Measurements from ENCODE around the gene LRRC10B.
"Not testable (repeated sequence)": the region's sequence is repeated elsewhere in the genome, so short reads cannot be mapped to it uniquely, and the experiment has no call there.

Gene LRRC10B

DNA sequence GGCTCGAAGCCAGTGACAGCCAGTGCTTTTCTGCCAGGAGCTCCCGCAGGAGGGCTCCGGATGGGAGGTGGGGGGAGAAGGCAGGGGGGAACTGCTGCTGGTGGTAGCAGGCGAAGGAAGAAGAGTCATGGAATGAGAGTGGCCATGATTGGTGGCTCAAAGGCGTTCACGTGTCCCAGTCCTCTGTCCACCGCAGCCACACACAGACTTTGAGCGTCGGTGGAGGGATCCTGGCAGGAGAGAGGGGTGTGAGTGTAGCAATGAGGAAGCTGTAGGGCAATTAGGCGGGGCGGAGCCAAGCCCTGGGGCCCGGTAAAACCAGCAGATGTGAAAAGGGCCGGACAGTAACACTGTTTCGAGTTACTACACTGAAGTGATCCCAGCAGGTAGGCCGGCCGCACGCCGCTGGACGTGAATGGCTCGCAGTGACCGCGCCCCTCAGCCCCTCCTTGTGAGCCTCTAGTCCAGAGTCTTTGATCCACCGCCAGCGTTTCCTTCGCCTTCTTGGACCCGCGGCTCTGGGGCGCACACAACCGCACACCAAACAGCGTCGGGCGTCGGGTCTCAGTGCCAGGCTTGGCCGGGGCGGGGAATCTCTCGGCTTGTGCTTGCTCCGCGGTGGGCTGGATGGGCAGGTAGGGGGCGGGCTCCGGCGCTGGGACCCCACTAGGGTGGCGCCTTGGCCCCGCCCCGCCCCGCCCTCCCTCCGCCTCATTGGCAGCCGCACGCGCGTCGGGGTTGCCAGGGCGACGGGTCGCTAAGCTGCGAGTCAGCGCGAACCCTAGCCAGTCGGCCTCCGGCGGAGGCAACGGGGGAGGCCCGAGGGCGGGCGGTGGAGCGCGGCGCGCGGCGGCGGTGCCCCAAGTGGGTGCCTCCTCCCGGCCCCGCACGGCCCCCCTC is at the start of gene LRRC10B:
LRRC10B (plus strand) TSS at position 788 of the 900 bp plus-strand sequence. CDS start 250 bp downstream, outside the sequence.
- no peak for DNase-seq

DNA sequence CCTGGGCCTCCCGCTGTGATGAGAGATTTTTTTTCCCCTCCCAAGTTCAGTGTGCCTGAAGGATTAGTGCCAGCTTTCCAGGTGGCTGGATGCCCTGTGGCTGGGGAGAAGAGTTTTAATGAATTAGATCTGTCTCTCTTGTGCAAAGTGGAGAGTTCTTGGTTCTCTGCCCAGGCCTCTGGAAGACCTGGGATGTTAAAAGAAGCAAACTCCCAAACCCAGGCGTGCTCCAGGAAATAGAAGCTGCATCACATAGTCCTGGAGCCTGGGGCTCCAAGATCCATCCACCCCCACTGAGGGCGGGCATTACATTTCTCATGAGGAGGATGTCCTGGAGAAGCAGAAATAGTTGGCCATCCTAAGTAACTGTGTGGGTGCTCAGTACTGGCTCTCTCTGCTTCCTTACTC is 48.1 kb upstream of the LRRC10B start:
- DNase-seq: no peak

DNA sequence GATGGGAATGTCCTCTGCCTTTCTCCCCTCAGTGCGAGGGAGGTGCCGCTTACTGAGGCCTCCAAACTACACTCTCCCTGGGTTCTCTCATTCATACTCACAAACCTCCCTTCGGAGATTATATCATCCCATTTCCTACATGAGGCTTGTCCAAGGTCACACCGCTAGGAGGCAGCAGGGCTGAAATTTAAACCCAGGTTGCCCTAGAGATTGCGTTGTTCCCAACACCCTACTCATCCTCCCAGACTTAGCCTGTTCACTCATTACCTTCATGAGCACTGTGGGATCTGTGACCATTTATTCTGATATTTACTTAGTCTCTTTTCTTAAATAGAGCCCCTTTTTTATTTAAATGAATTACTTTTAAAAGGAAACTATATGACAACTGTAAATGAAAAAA is 47.6 kb upstream of the LRRC10B start:
- no peak for DNase-seq

DNA sequence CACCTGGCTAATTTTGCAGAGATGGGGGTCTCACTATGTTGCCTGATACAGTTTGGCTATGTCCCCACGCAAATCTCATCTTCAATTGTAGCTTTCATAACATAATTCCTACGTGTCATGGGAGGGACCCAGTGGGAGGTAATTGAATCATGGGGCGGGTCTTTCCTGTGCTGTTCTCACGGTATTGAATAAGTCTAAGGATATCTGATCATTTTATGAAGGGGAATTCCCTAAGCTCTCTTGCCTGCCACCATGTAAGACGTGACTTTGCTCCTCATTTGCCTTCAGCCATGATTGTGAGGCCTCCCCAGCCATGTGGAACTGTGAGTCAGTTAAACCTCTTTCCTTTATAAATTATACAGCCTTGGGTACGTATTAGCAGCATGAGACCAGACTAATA is 40.9 kb upstream of the LRRC10B start:
- DNase-seq: not testable (repeated sequence)

DNA sequence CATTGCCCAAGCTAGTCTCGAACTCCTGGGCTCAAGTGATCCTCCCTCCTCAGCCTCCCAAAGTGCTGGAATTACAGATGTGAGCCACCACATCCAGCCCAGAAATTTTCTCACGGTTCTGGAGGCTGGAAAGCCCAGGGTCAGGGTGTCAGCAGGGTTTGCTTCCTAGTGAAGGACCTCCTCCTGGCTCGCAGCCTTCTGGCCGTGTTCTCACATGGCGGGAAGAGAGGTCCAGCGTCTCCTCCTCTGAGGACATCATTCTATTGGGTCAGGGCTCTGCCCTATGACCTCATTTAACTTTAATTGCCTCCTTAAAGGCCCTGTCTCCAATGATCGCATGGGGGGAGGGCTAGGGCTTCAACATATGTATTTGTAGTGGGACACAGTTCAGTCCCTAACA is 40.5 kb upstream of the LRRC10B start:
- DNase-seq: no peak

DNA sequence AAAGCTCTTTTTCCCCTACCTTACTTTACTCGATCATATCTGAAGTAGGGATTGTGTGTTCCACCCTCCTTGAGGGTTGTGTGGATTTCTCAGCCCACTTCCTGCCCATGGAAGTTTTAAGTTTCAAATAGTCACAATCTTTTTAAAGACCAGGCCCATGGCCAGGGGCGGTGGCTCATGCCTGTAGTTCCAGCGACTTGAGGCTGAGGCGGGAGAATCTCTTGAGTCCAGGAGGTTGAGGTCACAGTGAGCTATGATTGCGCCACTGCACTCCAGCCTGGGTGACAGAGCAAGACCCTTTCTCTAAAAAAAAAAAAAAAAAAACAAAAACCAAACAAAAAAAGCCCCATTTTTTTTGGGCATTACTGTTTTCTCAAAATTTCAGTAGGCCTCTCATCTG is 36.3 kb upstream of the LRRC10B start:
- DNase-seq: no peak

DNA sequence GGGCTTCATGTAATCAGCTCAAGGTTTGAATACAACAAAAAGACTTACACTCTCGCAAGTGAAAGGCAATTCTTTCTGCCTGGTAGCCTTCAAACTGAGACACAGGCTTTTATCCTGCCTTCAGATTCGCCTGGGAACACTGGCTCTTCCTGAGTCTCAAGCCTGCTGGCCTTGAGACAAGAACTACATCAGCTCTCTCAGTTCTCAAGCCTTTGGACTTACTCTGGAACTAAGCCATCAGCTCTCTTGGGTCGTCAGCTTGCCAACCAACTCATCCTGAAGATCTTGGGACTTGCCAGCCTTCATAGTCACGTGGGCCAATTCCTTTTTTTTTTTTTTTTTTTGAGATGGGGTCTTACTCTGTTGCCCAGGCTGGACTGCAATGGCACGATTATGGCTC is 35.7 kb upstream of the LRRC10B start:
- DNase-seq: no peak

DNA sequence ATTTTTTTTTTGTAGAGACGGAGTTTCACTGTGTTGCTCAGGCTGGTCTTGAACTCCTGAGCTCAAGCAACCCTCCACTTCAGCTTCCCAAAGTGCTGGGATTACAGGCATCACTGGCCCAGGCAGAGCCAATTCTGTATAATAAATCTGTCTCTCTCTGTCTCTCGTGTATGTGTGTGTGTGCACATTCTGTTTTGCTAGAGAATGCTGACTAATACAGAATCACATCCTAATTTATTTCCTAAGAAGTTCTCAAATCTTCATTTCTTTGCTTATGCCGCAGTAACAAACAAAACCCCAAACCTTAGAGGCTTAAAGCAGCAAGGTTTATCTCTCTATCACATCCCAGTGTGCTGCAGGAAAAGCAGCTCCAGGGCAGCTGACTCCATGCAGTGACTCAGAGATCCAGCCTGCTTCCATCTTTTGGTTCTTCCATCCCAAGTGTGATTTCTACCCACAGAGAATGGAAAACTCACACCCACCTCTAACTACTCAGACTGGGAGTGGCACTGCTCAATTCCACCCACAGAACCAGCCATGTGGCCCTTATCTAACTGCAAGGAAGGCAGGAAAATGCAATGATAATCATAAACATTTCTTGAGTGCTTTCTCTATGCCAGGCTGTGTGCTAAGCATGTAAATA is 35.1 kb upstream of the LRRC10B start:
- peak; percentile 7 for DNase-seq

DNA sequence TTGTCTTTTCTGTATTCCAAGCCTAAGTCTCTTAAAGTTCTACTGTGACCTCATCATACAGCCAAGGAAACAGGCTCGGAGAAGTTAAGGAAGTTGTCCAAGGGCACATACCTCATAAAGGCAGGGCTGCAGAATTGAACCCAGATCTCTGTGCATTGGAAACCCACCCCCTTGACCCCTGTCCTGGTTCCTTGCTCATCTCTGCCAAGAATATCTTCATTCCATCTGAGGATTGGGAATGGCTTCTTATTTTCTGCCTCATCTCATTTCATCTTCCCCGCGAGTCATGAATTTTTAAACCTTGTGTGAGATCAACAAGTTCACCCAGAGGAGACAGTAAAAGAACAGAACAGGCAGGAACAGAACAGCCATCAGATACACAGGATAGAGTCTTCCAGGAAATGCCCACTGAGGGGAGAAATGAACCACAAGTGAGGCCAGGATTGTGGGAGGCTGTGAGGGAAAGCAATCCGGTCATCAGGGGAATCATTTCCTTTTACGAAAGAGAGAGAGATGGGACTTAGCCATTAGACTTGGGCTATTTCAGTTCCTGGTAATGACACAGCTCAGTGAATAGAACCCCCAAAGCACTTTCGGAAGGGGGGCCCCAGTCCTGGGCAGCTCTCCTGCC is 34.4 kb upstream of the LRRC10B start:
- no peak for DNase-seq

DNA sequence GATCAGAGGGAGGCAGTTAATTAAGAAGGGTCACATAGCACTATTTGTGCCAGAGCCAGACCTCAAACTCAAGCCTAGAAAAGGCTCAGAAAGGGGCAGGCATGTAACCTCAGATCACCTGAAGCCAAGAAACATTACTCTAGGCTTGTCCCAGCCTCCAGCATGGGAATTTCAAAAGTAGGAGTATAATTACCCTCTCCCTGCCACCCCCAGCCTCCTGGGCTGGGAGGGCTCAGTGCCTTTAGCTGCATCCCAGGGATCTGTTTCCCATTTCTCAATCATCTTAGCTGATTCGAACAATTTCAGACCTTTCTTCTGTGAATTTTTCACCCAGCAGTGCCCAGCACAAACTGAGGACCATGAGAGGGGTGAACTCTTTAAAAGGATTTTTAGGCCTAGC is 33.1 kb upstream of the LRRC10B start:
- DNase-seq: no peak

DNA sequence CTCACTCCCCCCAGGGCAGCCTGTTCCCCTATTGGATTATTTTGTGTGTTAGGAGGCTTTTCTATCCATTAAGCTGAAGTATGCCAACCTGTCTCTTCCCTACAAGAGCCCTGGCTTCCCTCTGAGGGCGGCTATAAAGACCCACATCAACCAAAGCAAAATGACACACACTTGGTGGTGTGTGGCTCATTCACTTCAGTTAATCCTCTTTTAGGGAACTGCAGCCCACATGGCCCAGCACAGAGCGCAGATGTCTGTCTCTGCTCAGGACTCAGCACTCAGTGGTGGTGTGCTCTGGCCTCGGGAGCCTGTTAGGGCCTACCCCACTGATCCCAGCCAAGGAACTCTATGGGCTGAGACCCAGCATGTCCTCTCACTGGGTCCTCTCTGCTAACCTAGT is 32.2 kb upstream of the LRRC10B start:
- no peak for DNase-seq

DNA sequence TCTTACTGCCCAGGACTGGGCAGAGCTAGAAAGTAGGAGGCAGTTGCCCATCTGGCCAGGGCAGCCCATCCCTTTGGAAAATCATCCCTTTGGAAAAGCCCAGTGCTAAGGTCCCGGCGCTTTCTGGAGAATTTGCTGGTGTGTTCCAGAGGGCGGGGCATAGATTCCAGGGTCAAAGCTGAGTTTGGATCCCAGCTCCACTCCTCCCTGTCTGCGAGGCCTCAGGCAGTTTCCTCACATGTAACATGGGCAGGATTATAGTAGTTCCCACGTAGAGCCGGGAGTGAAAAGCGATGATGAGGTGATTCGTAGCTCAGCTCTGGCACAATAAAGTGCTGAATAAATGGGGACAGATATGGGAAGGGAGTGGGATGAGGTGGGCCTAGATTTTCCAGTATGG is 31.4 kb upstream of the LRRC10B start:
- no peak for DNase-seq

DNA sequence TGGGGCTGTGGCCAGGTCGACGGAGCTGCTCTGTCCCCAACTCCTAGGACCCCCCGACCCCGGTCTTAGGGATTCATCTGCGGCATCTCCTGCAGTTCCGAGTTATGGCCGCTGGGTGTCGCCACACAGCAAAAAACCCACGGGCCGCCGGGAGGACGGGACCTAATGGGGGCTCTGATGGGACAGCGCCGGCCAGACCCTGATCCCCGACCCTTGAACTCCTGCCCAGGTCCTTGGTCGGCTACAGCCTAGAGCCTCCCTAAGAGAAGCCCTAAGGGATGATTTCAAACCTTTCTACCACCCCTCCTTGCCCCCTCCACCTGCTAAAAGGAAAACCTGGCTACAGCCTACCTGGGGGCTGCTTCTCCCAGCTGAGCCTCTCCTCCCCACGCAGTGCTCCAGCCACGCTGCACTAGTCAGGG is 30.8 kb upstream of the LRRC10B start:
- DNase-seq: peak; percentile 48

DNA sequence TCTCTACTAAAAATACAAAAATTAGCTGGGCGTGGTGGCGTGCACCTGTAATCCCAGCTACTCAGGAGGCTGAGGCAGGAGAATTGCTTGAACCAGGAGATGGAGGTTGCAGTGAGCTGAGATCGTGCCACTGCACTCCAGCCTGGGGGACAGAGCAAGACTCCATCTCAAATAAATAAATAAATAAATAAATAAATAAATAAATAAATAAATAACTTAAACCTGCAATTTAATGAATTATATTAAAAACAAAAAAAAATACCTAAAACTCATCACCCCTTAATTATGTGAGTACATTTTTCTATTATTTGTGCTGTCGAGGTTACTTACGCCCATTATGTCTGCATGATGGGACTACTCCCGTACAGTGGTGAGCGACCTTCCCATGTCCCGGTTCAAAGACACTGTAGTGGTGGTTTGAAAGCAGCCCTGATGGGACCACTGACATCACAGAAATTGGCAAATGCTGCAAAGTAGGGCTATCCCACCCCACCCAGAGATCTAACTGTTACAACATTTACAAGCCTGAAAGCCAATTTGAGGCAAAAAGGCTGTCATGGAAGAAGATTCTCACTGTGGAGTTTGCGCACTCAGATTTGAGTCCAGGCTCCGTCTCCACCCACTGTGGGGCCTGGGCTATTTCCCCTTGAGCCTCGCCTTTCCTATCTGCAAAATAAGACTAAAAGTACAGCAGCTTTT is 29.0 kb upstream of the LRRC10B start:
- not testable (repeated sequence) for DNase-seq

DNA sequence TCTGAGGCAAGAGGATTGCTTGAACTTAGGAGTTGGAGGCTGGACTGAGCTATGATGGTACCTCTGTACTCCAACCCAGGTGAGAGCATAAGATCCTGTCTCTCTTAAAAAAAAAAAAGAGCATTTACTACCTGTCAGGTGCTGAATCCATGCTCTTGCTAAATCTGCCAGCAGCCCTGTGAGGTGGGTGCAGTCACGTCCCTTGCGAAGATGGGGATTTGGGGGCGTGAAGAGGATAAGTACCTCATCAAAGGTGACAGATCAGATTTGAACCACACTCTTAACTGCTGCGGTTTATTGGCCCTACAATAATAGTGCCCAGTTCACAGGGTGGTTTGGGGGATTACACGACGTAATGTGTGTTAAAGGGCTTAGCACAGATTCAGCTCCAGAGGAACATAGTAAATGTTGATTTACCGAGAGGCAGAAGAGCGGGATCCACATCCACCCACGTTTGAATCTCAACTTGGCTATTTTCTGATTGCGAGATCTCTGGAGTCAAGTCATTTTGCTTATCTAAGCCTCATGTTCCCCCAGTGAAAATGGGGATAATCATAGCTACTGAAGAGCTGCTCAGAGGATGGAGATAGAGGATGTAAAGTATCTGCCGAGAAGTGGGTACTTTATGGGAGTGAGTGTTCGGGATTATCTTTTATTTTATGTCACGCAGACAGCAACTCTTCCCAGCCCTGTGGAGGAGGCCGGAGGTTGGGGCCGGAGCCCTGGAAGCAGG is 28.1 kb upstream of the LRRC10B start:
- DNase-seq: no peak

DNA sequence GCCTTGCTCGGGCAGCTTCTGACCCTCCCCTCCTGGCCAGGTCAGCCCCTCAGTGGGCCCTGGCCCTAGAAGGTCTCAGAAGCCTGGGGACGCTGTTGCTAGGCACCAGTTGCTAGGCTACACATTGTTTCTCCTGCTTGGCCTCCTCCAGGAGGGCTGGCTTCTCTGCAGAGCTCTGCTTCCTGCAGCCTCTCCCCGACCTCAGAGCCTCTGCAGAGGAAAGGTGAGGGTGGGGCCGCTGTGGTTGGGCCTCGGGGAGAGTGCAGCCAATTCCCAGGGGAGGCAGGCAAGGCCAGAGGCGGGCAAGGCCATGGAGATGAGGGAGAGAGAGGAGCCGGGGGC is 27.6 kb upstream of the LRRC10B start:
- peak; percentile 4 for DNase-seq

DNA sequence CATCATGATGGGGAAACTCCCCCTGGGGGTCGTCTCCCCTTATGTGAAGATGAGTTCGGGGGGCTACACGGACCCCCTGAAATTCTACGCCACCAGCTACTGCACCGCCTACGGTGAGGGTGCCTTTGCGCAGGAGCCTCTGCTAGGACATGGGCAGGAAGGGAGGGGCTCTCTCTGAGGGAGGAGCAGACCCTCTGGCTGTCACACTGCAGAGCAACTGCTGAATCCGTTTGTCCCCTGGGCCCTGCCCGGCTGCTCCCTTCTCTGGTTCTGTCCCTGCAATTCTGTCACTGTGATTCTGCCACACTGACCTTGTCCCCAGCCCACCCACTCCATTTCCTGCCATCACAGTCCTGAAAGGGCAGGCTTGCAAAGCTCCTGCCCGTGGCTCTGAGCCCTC is 26.7 kb upstream of the LRRC10B start:
- no peak for DNase-seq

DNA sequence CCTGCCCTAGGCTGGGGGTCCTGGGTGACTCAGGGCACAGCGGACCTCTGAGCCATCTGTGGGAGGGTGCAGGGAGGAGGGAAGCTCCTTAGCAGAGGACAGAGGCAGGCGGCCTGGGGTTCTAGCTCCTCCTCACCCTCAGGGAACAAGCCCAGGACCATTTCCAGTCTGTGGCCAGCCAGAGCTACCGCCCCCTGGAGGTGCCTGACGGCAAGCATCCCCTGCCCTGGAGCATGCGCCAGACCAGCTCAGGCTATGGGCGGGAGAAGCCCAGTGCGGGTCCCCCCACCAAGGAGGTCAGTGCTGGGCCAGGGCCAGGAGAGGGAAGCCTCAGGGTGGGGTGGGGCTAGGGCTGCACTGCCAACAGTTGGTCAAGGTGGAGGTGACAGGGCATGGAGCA is 26.0 kb upstream of the LRRC10B start:
- peak; percentile 46 for DNase-seq

DNA sequence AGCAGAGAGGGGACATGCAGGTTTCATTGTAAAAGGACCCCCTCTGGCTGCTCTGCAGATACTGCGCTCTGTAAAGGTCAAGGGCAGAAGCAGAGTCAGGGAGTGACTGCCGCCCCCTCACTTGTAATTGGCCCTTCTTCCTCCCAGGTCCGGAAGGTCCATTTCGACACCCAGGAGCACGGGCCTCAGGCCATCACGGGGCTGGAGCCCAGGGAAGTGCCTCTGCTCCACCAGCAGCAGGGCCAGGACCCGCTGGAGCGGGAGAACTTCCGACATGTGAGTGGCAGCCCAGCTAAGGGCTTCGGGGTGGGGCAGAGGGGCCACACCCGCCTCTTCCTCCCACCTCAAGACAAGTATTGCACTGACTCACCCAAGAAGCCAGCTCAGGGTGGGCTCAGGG is 24.0 kb upstream of the LRRC10B start:
- DNase-seq: no peak

DNA sequence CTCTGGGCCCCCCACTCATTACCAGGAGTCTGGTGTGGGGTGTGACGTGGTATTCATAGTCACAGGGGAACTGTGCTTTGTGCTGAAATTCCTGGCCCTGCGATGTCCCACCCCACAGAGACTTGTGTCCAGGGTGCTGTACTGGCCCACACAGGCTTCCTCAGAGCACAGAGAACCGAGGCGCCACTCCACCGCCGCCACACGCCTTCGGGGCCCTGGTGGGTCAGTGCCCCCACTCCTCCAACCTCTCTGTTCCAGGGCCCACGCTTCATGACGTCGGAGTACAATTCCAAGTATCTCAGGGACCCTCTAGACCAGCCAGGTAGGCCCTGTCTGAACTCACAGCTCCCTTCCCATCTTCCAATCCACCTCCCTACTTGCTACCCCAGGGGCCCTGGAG is 23.5 kb upstream of the LRRC10B start:
- no peak for DNase-seq

DNA sequence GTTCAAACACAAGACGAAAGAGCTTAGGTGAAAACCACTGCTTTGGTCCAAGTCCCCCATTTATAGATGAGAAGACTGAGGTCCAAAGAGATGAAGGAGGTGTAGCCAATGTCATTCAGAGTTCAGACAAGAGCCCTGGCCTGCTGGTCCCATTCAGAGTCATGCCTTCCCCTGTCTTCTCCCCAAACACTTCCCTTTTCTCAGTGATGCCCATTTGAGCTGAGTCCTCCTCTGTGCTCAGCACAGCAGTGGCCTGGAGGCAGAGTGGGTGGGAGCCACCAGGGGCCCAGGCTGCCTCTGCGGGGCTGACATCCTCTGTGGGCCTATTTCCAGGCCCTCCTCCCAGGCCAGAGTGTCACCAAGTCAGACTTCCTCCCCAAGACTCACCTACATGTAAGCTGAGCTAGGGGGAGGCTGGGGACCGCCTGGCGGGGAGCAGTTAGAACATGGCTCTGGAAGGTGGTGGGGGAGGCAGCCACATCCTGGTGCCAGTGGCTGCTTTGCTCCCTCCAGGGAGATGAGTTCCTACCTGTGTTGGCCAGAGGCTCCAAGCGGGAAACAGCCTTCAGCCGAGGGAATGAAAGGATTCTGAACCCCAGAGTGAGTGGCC is 22.4 kb upstream of the LRRC10B start:
- DNase-seq: no peak

DNA sequence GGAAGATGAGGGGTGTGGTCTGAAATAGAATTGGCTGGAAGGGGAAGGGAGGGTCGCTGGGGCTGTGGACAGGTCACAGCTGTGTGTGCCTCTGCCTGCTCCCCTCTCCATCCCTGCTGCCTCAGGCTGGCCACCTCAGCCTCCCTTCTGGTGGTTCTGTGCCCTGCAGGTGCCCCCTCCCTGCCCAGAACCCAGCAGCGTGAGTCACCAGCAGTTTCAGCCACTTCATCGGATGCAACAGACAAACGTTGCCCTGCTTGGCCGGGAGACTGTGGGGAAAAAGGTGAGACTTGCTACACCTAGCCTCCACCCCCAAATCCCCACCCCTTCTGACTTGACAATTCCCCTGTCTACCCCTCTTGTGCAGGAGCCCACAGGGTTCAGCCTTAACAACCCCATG is 21.8 kb upstream of the LRRC10B start:
- no peak for DNase-seq

Measured in OCI-M1 (cell line).